NCI-H748 (cell line): Measurements from ENCODE around the gene GLMN.

Experiments used
- DNase-seq: peaks from one replicate; lab custom pipeline; 2025; ENCODE audit not compliant: unreplicated experiment; lab: John Stamatoyannopoulos, UW

GLMN gene

GRCh38 chr1:92201973-92202372 lies 96.8 kb downstream of the GLMN start:
- no peak for DNase-seq
